KMS-11 (cell line): ENCODE measurements around the gene CLEC17A.

ENCODE experiments used
- H2AFZ ChIP-seq: fragments of 200-600 bp; sonication (generic); 2 replicates; pipeline ENCODE4 v1.6.1; 2016; ENCODE audit warnings: antibody characterized with exemption, mixed run types, low read depth
- H3K27ac ChIP-seq: fragments of 200-600 bp; sonication (generic); 2 replicates; pipeline ENCODE4 v1.6.1; 2016; ENCODE audit warnings: mild to moderate bottlenecking, mixed run types
- H3K27me3 ChIP-seq: fragments of 200-600 bp; sonication (generic); 2 replicates; pipeline ENCODE4 v1.6.1; 2017; ENCODE audit warnings: mild to moderate bottlenecking, low read depth, mixed run types, moderate library complexity; ENCODE audit not compliant: insufficient read depth
- H3K36me3 ChIP-seq: fragments of 200-600 bp; sonication (generic); 2 replicates; pipeline ENCODE4 v1.6.1; 2017; ENCODE audit warnings: mild to moderate bottlenecking, mixed run types; ENCODE audit not compliant: insufficient read depth
- H3K4me1 ChIP-seq: fragments of 200-600 bp; sonication (generic); 2 replicates; pipeline ENCODE4 v1.6.1; 2016; ENCODE audit warnings: mild to moderate bottlenecking, low read depth, mixed run types; ENCODE audit not compliant: poor library complexity, severe bottlenecking
- H3K4me2 ChIP-seq: fragments of 200-600 bp; sonication (generic); 2 replicates; pipeline ENCODE4 v1.7.0; 2016; ENCODE audit warnings: mild to moderate bottlenecking, mixed run types
- H3K4me3 ChIP-seq: fragments of 200-600 bp; sonication (generic); IDR thresholded peaks from 2 replicates; pipeline ENCODE4 v1.6.1; 2017; ENCODE audit warnings: low read depth, low read length, mixed read lengths; ENCODE audit not compliant: insufficient read depth
- H3K79me2 ChIP-seq: fragments of 200-600 bp; sonication (generic); 2 replicates; pipeline ENCODE4 v1.6.1; 2016; ENCODE audit warnings: low read depth, mixed run types; ENCODE audit not compliant: insufficient read depth
- H3K9ac ChIP-seq: fragments of 200-600 bp; sonication (generic); 2 replicates; pipeline ENCODE4 v1.6.1; 2016; ENCODE audit warnings: mild to moderate bottlenecking, mixed run types
- H4K20me1 ChIP-seq: fragments of 200-600 bp; sonication (generic); 2 replicates; pipeline ENCODE4 v1.6.1; 2016; ENCODE audit warnings: mild to moderate bottlenecking, mixed run types; ENCODE audit not compliant: insufficient read depth
- CTCF ChIP-seq: fragments of 200-600 bp; sonication (generic); conservative IDR thresholded peaks from 2 replicates; pipeline ENCODE4 v1.6.1; 2017; ENCODE audit warnings: low read depth, mild to moderate bottlenecking, antibody characterized with exemption, low read length, moderate library complexity, mixed read lengths

CLEC17A gene

GRCh38 chr19:14632286-14632685 lies 49.4 kb downstream of the CLEC17A start:
- H3K4me1 ChIP-seq: no peaks in the 10 kb centered on the region
- no peak overlapping the region for H3K4me3 ChIP-seq
- no peaks in the 10 kb centered on the region for H3K79me2 ChIP-seq
- H3K9ac ChIP-seq: no peak overlapping the region
- no peak for TF ChIP-seq CTCF
- no peak overlapping the region for H2AFZ ChIP-seq
- H3K4me2 ChIP-seq: no peak overlapping the region
- H4K20me1 ChIP-seq: no peaks in the 10 kb centered on the region
- H3K27me3 ChIP-seq: no peaks in the 10 kb centered on the region; the same call in 1 of the 2 replicates
- no peak overlapping the region for H3K27ac ChIP-seq
- no peaks in the 10 kb centered on the region for H3K36me3 ChIP-seq

- H3K27me3 ChIP-seq: no peaks in the 10 kb centered on the region; the same call in 1 of the 2 replicates
- H3K9ac ChIP-seq: no peak overlapping the region
- H3K4me3 ChIP-seq: no peak overlapping the region
- no peaks in the 10 kb centered on the region for H3K36me3 ChIP-seq
- H3K4me1 ChIP-seq: no peaks in the 10 kb centered on the region
- H3K27ac ChIP-seq: no peak overlapping the region
- TF ChIP-seq CTCF: no peak
- no peaks in the 10 kb centered on the region for H4K20me1 ChIP-seq
- no peaks in the 10 kb centered on the region for H3K79me2 ChIP-seq
- H3K4me2 ChIP-seq: no peak overlapping the region
- no peak overlapping the region for H2AFZ ChIP-seq
Measured at GRCh38 chr19:14639536-14640277, 56.8 kb downstream of the CLEC17A start.

DNA sequence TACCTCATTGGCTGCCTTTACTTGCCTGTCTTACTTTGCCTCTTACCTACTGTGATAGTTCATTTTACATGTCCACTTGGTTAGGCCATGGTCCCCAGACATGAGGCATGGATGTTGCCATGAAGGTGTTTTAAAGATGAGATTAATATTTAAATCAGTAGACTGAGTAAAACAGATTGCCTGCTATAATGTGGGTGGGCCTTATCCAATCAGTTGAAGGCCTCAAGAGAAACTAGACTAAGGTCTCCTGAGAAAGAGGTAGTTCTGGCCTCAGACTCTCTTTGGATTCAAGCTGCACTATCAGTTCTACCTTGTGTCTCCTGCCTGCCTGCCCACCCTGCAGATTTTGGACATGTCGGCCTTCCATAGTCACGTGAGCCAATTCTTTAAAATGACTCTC lies 65.6 kb downstream of the CLEC17A start:
- H3K9ac ChIP-seq: no peak overlapping the region
- H3K27me3 ChIP-seq: peaks cover 3% of the 10 kb centered on the region; the same call in 1 of the 2 replicates
- no peaks in the 10 kb centered on the region for H4K20me1 ChIP-seq
- H3K79me2 ChIP-seq: no peaks in the 10 kb centered on the region
- no peak overlapping the region for H3K27ac ChIP-seq
- no peaks in the 10 kb centered on the region for H3K36me3 ChIP-seq
- no peak overlapping the region for H3K4me3 ChIP-seq
- no peak overlapping the region for H2AFZ ChIP-seq
- H3K4me1 ChIP-seq: no peaks in the 10 kb centered on the region
- TF ChIP-seq CTCF: no peak
- no peak overlapping the region for H3K4me2 ChIP-seq

DNA sequence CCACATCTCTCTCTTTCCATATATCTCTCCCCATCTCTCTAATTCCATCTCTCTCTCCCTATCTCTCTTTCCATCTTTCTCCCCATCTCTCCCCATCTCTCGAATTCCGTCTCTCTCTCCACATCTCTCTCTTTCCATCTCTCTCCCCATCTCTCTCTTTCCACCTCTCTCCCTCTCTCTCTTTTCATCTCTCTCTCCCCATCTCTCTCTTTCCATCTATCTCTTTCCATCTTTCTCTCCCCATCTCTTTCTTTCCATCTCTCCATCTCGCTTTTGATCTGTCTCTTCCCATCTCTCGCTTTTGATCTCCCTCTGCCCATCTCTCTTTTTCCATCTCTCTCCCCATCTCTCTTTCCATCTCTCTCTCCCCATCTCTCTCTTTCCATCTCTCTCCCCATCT lies 66.1 kb downstream of the CLEC17A start:
- no peak overlapping the region for H3K4me3 ChIP-seq
- H3K9ac ChIP-seq: no peak overlapping the region
- H3K4me1 ChIP-seq: no peaks in the 10 kb centered on the region
- no peak overlapping the region for H3K27ac ChIP-seq
- H2AFZ ChIP-seq: no peak overlapping the region
- H4K20me1 ChIP-seq: no peaks in the 10 kb centered on the region
- H3K27me3 ChIP-seq: peaks cover 3% of the 10 kb centered on the region; the same call in 1 of the 2 replicates
- no peaks in the 10 kb centered on the region for H3K79me2 ChIP-seq
- H3K36me3 ChIP-seq: no peaks in the 10 kb centered on the region
- H3K4me2 ChIP-seq: no peak overlapping the region
- no peak for TF ChIP-seq CTCF
